Neural cell (in vitro differentiated cells): ENCODE results near the gene PPP1R3G. TPM values are rescaled to one million over a fixed set of nuclear protein-coding genes. Genes with fewer than 3 reads are reported as not detected.

Experiments used
- H2AFZ ChIP-seq: fragments of 200-600, 300-800 bp; sonication (generic), shearing (Covaris generic); 2 replicates; pipeline ENCODE4 v1.6.0; 2014; ENCODE audit warnings: low read depth, mild to moderate bottlenecking, antibody characterized with exemption, low read length, moderate library complexity
- H3F3A ChIP-seq: fragments of 200-600 bp; shearing (Covaris generic); 2 replicates; pipeline ENCODE4 v1.6.1; 2016; ENCODE audit warnings: mild to moderate bottlenecking, moderate library complexity, mixed read lengths, antibody characterized with exemption, low read length; ENCODE audit not compliant: insufficient read depth, poor library complexity, severe bottlenecking
- H3K27ac ChIP-seq: fragments of 200-600, 300-800 bp; sonication (generic), shearing (Covaris generic); 2 replicates; pipeline ENCODE4 v1.5.1; 2014; ENCODE audit warnings: mild to moderate bottlenecking, low read length, moderate library complexity
- H3K27me3 ChIP-seq: fragments of 300-800, 200-600 bp; sonication (generic), shearing (Covaris generic); 2 replicates; pipeline ENCODE4 v1.6.0; 2014; ENCODE audit warnings: mild to moderate bottlenecking, low read depth, low read length, moderate library complexity; ENCODE audit not compliant: insufficient read depth
- H3K36me3 ChIP-seq: fragments of 300-800, 200-600 bp; sonication (generic), shearing (Covaris generic); 2 replicates; pipeline ENCODE4 v1.5.1; 2014; ENCODE audit warnings: mild to moderate bottlenecking, antibody characterized with exemption, low read length, moderate library complexity; ENCODE audit not compliant: insufficient read depth
- H3K4me2 ChIP-seq: fragments of 300-800, 200-600 bp; sonication (generic), shearing (Covaris generic); 2 replicates; pipeline ENCODE4 v1.6.0; 2014; ENCODE audit warnings: mild to moderate bottlenecking, low read length
- H3K4me3 ChIP-seq: fragments of 300-800, 200-600 bp; sonication (generic), shearing (Covaris generic); 2 replicates; pipeline ENCODE4 v1.5.1; 2014; ENCODE audit warnings: mild to moderate bottlenecking, low read length, moderate library complexity
- H3K79me2 ChIP-seq: fragments of 200-600 bp; shearing (Covaris generic); replicated peaks from 2 replicates; pipeline ENCODE4 v1.6.0; 2014; ENCODE audit warnings: mild to moderate bottlenecking, low read length, moderate library complexity; ENCODE audit not compliant: insufficient read depth
- H3K9ac ChIP-seq: fragments of 300-800, 200-600 bp; sonication (generic), shearing (Covaris generic); 2 replicates; pipeline ENCODE4 v1.6.1; 2016; ENCODE audit warnings: mild to moderate bottlenecking, low read length, mixed read lengths
- H3K9me2 ChIP-seq: fragments of 200-600 bp; shearing (Covaris generic); 2 replicates; pipeline ENCODE4 v1.6.1; 2016; ENCODE audit warnings: mild to moderate bottlenecking, low read length, mixed read lengths; ENCODE audit not compliant: insufficient read depth
- H3K9me3 ChIP-seq: fragments of 200-600, 300-800 bp; sonication (generic), shearing (Covaris generic); 2 replicates; pipeline ENCODE4 v1.6.1; 2016; ENCODE audit warnings: mild to moderate bottlenecking, mixed run types, low read length, moderate library complexity, mixed read lengths
- H4K20me1 ChIP-seq: fragments of 200-600 bp; shearing (Covaris generic); 2 replicates; pipeline ENCODE4 v1.6.1; 2016; ENCODE audit warnings: mild to moderate bottlenecking, mixed run types; ENCODE audit not compliant: insufficient read depth
- CTCF ChIP-seq: fragments of 450-650 bp; IDR thresholded peaks from 2 replicates; pipeline ENCODE4 v1.5.1; 2014; ENCODE audit warnings: antibody characterized with exemption, mild to moderate bottlenecking, moderate library complexity; ENCODE audit not compliant: poor library complexity, severe bottlenecking
- EP300 ChIP-seq: fragments of 450-650 bp; conservative IDR thresholded peaks from 2 replicates; pipeline ENCODE4 v1.6.1; 2014; ENCODE audit warnings: antibody characterized with exemption, mild to moderate bottlenecking, moderate library complexity; ENCODE audit not compliant: poor library complexity, severe bottlenecking
- EZH2 ChIP-seq: fragments of 200-600, 300-800 bp; shearing (Covaris generic), sonication (generic); IDR thresholded peaks from 2 replicates; pipeline ENCODE4 v1.6.1; 2014; ENCODE audit warnings: antibody characterized with exemption, low read length, borderline replicate concordance, mild to moderate bottlenecking; ENCODE audit not compliant: insufficient read depth, poor library complexity, severe bottlenecking
- MXI1 ChIP-seq: fragments of 450-650 bp; conservative IDR thresholded peaks from 2 replicates; pipeline ENCODE4 v1.6.1; 2014; ENCODE audit warnings: antibody characterized with exemption, mild to moderate bottlenecking; ENCODE audit not compliant: poor library complexity, severe bottlenecking
- POLR2AphosphoS5 ChIP-seq: IDR thresholded peaks from 2 replicates; pipeline ENCODE4 v1.6.1; 2012
- RAD21 ChIP-seq: fragments of 450-650 bp; conservative IDR thresholded peaks from 2 replicates; pipeline ENCODE4 v1.6.1; 2014; ENCODE audit warnings: antibody characterized with exemption, mild to moderate bottlenecking, moderate library complexity
- REST ChIP-seq: IDR thresholded peaks from 2 replicates; pipeline ENCODE4 v1.6.1; 2012; ENCODE audit warnings: borderline replicate concordance
- SMC3 ChIP-seq: fragments of 450-650 bp; conservative IDR thresholded peaks from 2 replicates; pipeline ENCODE4 v1.6.1; 2014; ENCODE audit warnings: antibody characterized with exemption, mild to moderate bottlenecking, moderate library complexity; ENCODE audit not compliant: poor library complexity
- TAF1 ChIP-seq: IDR thresholded peaks from 2 replicates; pipeline ENCODE4 v1.6.1; 2012; ENCODE audit warnings: low read depth
- polyA minus RNA-seq: library from RNA; depleted of rRNA, polyadenylated mRNA; stranded (reverse); fragments of >200 nt; gene quantifications from 2 replicates; pipeline ENCODE4 v1.2.3, GENCODE V29; 2014
- polyA plus RNA-seq: library from polyadenylated mRNA; depleted of rRNA; stranded (reverse); fragments of >200 nt; gene quantifications from 2 replicates; pipeline ENCODE4 v1.2.3, GENCODE V29; 2014

Gene PPP1R3G
- polyA plus RNA-seq (not detected in 2 replicates), polyA minus RNA-seq (not detected in 2 replicates)

- Histone ChIP-seq H3K9me2 (no peaks in the 10 kb centered on the region), H3K27me3 (peaks cover 46% of the 10 kb centered on the region), H2AFZ (no peak within 1 kb of the TSS), H3K9me3 (no peaks in the 10 kb centered on the region), H3K4me3 (peak within 1 kb of the TSS; percentile 75), H3F3A (no peaks in the 10 kb centered on the region), H4K20me1 (no peaks in the 10 kb centered on the region), H3K27ac (no peak within 1 kb of the TSS), H3K9ac (no peak within 1 kb of the TSS), H3K79me2 (no peaks in the 10 kb centered on the region), H3K4me2 (peak within 1 kb of the TSS; percentile 55), H3K36me3 (no peaks in the 10 kb centered on the region)
- TF ChIP-seq SMC3 = no peak
- no peak for TF ChIP-seq EZH2
- no peak for TF ChIP-seq POLR2AphosphoS5
- TF ChIP-seq TAF1 = no peak
- TF ChIP-seq REST = no peak
- no peak for TF ChIP-seq CTCF
- TF ChIP-seq EP300 = no peak
- no peak for TF ChIP-seq MXI1
- no peak for TF ChIP-seq RAD21
Measured at GRCh38 chr6:5084781-5085647, at the start of gene PPP1R3G. PPP1R3G (plus strand) TSS chr6:5085341; CDS start chr6:5085486, 145 bp downstream.

- H3K9me2 ChIP-seq = no peaks in the 10 kb centered on the region
- no peaks in the 10 kb centered on the region for H3K9me3 ChIP-seq
- H3K36me3 ChIP-seq = no peaks in the 10 kb centered on the region
- TF ChIP-seq CTCF = peak; percentile 38
- no peak for TF ChIP-seq TAF1
- TF ChIP-seq SMC3 = no peak
- H3K79me2 ChIP-seq = no peaks in the 10 kb centered on the region
- no peaks in the 10 kb centered on the region for H3F3A ChIP-seq
- no peak overlapping the region for H2AFZ ChIP-seq
- no peaks in the 10 kb centered on the region for H3K27me3 ChIP-seq
- no peak overlapping the region for H3K9ac ChIP-seq
- H4K20me1 ChIP-seq = no peaks in the 10 kb centered on the region
- H3K27ac ChIP-seq = no peak overlapping the region
- H3K4me3 ChIP-seq = no peak overlapping the region
- H3K4me2 ChIP-seq = no peak overlapping the region
Measured at GRCh38 chr6:5036269-5036668, 48.9 kb upstream of the PPP1R3G start.
